ENCODE results near the gene INPP5K. TPM values are rescaled to one million over a fixed set of nuclear protein-coding genes. Genes with fewer than 3 reads are reported as not detected.
A peak's percentile ranks its signal among the peaks of the same experiment; 100 is the strongest.

INPP5K gene
- total RNA-seq, 2 experiments from 2014 or later = 199 to 207 TPM

GRCh38 chr17:1486802-1487695, 29.4 kb downstream of the INPP5K start:
- no peak for TF ChIP-seq CTCF (IDR thresholded peaks at IDR 0.05)
- peak overlapping the region; percentile 60 to 64 for H3K27ac ChIP-seq (ENCODE audit: low read depth in 1 of 2, low read length in 2 of 2)
- peaks cover 37% of the 10 kb centered on the region for H3K4me1 Mint-ChIP-seq (ENCODE audit: low read depth)
- no peaks in the 10 kb centered on the region for H3K27me3 ChIP-seq (ENCODE audit: control insufficient read depth in 1 of 2, insufficient read depth in 2 of 2, low read length in 2 of 2)
- H3K27ac Mint-ChIP-seq = peak overlapping the region; percentile 91
- no peaks in the 10 kb centered on the region for H3K27me3 Mint-ChIP-seq
- CTCF ChIA-PET = interaction anchor here (1.0 to 2.9 kb wide), 2 partner anchors 29 to 122 kb away, joined by 3 to 12 read pairs; partner anchors contain the start of gene INPP5K
- intact Hi-C loops (cut with DNase I, micrococcal nuclease) = loop anchor here in 1 of 2 experiments (1.0 to 2.0 kb wide), 2 partner anchors 31 to 76 kb away; partner anchors contain the start of genes CRK and PITPNA
- peaks cover 5% of the 10 kb centered on the region for H3K36me3 Mint-ChIP-seq (ENCODE audit: low read depth)
- H3K9me3 Mint-ChIP-seq = no peaks in the 10 kb centered on the region
- ATAC-seq (ENCODE audit: poor library complexity) (peak; percentile 51), DNase-seq (peak; percentile 56 to 90 (median 78))
- POLR2A ChIA-PET = interaction anchor here (0.6 to 2.9 kb wide), 9 partner anchors 18 to 230 kb away, joined by 3 to 36 read pairs (median 4); partner anchors contain the start of genes CRK, INPP5K and PITPNA
- H3K9me3 ChIP-seq (ENCODE audit: control insufficient read depth in 1 of 2, insufficient read depth in 1 of 2, low read length in 2 of 2) = no peaks in the 10 kb centered on the region
- H3K4me3 Mint-ChIP-seq = peak overlapping the region; percentile 94
- peak overlapping the region; percentile 61 for H3K4me3 ChIP-seq (ENCODE audit: low read length)
- H3K4me1 ChIP-seq (ENCODE audit: insufficient read depth, low read length) = peaks cover 66% of the 10 kb centered on the region
- no peaks in the 10 kb centered on the region for H3K36me3 ChIP-seq (ENCODE audit: insufficient read depth, low read length)

GRCh38 chr17:1485423-1486376, 30.7 kb downstream of the INPP5K start:
- Mint-ChIP-seq H3K9me3 (no peaks in the 10 kb centered on the region), H3K27ac (peak overlapping the region; percentile 84), H3K4me1 (ENCODE audit: low read depth) (peaks cover 31% of the 10 kb centered on the region), H3K27me3 (no peaks in the 10 kb centered on the region), H3K36me3 (ENCODE audit: low read depth) (peaks cover 5% of the 10 kb centered on the region), H3K4me3 (peak overlapping the region; percentile 30)
- Histone ChIP-seq H3K27me3 (ENCODE audit: control insufficient read depth in 1 of 2, insufficient read depth in 2 of 2, low read length in 2 of 2) (no peaks in the 10 kb centered on the region), H3K36me3 (ENCODE audit: insufficient read depth, low read length) (no peaks in the 10 kb centered on the region), H3K27ac (ENCODE audit: low read depth in 1 of 2, low read length in 2 of 2) (peak overlapping the region; percentile 47 to 61), H3K4me3 (ENCODE audit: low read length) (peak overlapping the region; percentile 61), H3K4me1 (ENCODE audit: insufficient read depth, low read length) (peaks cover 58% of the 10 kb centered on the region), H3K9me3 (ENCODE audit: control insufficient read depth in 1 of 2, insufficient read depth in 1 of 2, low read length in 2 of 2) (no peaks in the 10 kb centered on the region)
- no peak for TF ChIP-seq CTCF (IDR thresholded peaks at IDR 0.05)
- intact Hi-C loops (cut with DNase I, micrococcal nuclease) = loop anchor here in 1 of 2 experiments (1.0 to 2.0 kb wide), 2 partner anchors 29 to 77 kb away; partner anchors contain the start of genes CRK and PITPNA
- DNase-seq = peak in 13 of 14 experiments; percentile 35 to 80 (median 56)
- ChIA-PET CTCF (interaction anchor here (1.0 to 1.2 kb wide), 2 partner anchors 30 to 120 kb away, joined by 3 to 5 read pairs; partner anchors contain the start of gene INPP5K), POLR2A (interaction anchor here (0.9 to 2.9 kb wide), 3 partner anchors 24 to 198 kb away, joined by 3 to 36 read pairs (median 3); partner anchors contain the start of gene INPP5K)
- ATAC-seq (ENCODE audit: poor library complexity) = peak; percentile 29

All from CD4-positive, alpha-beta T cell (primary cell).